Renal cortical epithelial cell (primary cell): Measurements from ENCODE around the gene NUP210. TPM values are rescaled to one million over a fixed set of nuclear protein-coding genes. Genes with fewer than 3 reads are reported as not detected.

ENCODE experiments used
- DNase-seq: peaks from one replicate; pipeline ENCODE4 v3.0.0-alpha.2; 2011; ENCODE audit warnings: low read depth
- total RNA-seq: library from RNA; depleted of rRNA; stranded (reverse); fragments of >200 nt; gene quantifications from 2 replicates; pipeline ENCODE4 v1.2.3, GENCODE V29; 2014

The NUP210 gene
- total RNA-seq, 1 donor from 2014 or later, result 3.6 TPM

- no peak for DNase-seq
These were observed 71.3 kb downstream of the NUP210 start for GRCh38 chr3:13348661-13349396.

- no peak for DNase-seq
These were observed 72.0 kb downstream of the NUP210 start for GRCh38 chr3:13348100-13348499.

- no peak for DNase-seq
These were observed 72.7 kb downstream of the NUP210 start for GRCh38 chr3:13347390-13347950.

GRCh38 chr3:13346481-13347389 is 73.4 kb downstream of the NUP210 start:
- peak; percentile 29 for DNase-seq

GRCh38 chr3:13345772-13346171 is 74.3 kb downstream of the NUP210 start:
- no peak for DNase-seq

DNA sequence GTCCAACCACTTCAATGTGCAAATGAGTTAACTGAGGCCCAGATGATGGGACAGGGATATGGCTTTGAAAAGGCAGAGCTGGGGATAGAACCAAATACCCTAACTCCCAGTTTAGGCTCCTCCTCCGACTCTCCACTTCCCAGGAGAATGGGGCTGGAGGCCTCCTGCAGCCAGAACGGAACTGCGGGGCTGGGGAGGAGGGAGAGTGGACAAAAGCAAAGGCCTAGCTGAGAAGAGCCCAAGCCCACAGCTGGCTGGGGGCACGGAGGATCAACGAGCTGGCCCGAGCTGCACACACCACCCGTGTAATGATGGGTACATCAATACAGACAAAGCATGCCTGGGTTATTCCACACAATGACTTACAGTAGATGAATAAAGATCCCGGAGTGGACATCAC is 74.8 kb downstream of the NUP210 start:
- no peak for DNase-seq

- DNase-seq, result no peak
These were observed 75.5 kb downstream of the NUP210 start for GRCh38 chr3:13344663-13345062.

GRCh38 chr3:13343601-13344000 is 76.5 kb downstream of the NUP210 start:
- no peak for DNase-seq

GRCh38 chr3:13341229-13341905 is 78.8 kb downstream of the NUP210 start:
- DNase-seq, result no peak

- DNase-seq, result no peak
These were observed 80.3 kb downstream of the NUP210 start for GRCh38 chr3:13339833-13340232.

- DNase-seq, result peak; percentile 22
These were observed 81.1 kb downstream of the NUP210 start for GRCh38 chr3:13338996-13339395.

GRCh38 chr3:13338231-13338630 is 81.9 kb downstream of the NUP210 start:
- DNase-seq, result peak; percentile 28

DNA sequence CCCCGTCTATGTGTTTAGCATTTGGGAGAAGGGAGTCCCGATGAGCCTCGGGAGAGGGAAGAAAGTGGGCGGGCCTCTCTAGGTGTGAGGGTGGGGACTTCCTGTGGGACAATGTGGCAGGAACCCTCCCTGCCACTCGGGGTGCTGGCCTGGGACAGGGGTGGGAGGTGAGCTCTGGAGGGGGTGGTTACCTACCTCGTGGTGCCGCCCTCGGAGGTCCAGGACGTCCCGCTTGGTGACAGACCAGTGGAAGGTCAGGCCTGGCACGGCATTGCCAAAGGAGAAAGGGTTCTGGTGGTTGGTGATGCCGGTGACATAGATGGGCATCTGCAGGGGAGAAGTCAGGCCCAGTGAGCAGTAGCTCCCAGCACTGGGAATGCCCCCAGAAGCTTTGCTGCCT is 83.5 kb downstream of the NUP210 start:
- no peak for DNase-seq

GRCh38 chr3:13335503-13335902 is 84.6 kb downstream of the NUP210 start:
- no peak for DNase-seq

DNA sequence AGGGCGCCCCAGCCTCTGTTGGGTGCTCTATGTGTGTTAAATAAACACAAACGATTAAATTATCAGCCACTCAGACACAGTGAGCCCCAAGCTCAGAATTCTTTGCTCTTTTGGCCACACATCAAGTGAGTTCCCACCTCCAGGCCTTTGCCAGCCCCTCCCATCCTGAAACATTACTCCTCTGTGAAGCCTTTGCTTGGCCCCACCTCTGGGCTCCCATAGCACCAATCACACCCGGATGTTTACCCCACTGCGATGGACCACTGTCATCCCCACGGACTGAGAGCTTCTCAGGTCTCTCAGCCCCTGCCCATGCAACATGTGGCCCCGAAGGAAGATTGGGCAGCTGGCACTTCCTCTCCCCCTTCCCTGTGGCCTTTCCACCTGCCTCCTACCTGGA is 85.1 kb downstream of the NUP210 start:
- no peak for DNase-seq

DNA sequence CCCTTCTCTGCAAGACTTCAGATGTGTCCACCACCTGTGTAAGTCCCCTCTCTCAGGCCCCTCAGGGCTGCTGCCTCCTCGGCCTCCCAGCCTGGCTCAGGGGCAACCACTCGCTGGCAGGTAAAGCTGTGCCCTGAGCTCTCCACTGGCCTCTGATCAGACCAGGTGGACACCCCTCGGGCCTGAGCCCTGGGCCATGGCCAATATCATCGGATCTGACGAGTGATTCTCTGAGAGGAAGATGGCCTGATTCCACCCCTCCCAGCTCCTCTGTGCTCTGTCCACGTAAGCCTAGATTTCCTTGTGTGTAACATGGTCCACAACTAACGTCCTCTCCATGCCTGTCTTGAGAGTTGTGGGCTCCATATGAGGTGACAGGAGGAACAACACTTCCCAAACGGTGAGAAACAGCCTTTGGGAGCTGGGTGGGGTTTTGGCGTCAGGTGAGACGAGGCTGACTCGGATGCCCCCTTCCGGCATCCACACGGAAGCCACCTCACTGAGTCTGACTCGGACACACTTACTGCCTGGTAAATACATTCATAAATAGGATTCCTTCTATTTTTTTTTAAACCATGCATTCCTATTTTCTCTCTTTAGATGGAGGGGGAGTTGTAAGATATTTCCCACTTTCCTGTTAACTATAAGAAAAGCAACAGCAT is 86.8 kb downstream of the NUP210 start:
- no peak for DNase-seq

DNA sequence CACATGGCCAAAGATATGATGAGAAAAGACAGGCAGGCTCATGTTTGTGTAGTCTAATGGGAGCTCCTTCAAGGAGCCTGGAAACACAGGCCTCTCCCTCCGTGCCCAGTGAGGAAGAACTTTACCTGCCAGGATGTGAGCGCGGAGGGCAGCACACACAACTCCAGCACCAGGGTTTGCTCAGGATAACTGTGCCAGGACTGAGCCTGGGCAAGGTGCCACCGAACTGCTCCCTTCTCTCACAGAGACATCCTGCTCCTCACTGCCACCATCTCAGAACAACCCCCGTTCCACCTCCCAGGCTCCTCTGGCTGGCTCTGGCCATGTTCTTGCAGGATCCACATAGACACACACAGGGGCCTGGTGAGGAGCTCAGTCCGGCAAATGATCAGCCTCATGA is 87.4 kb downstream of the NUP210 start:
- DNase-seq, result no peak

GRCh38 chr3:13332158-13332557 is 88.0 kb downstream of the NUP210 start:
- DNase-seq, result no peak

- no peak for DNase-seq
These were observed 90.4 kb downstream of the NUP210 start for GRCh38 chr3:13329746-13330145.

DNA sequence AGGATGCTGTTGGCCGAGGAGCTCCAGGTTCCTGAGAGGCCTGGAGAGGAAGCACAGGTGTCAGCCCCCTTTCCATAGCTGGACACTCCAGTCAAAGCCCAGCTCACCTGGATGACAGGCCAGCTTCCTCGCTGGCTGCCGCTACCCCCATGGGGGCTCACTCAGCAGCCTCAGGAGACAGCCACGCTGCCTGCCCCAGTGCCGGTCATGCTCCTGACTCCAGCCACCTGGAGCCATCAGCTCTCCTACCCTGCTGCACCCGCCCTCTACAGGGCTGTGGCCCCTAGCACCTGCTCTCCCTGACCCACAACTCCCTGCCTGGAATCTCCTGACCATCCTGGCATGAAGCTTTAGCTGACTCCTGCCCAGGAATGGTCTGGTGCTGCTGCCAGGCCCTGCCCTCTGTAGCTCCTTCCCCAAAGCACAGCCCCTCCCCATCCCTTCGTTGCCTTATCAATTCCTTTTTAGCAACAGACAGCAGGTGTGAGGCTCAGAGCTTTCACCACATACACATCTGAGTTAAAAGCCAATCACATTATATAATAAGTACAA is 94.2 kb downstream of the NUP210 start:
- no peak for DNase-seq

DNA sequence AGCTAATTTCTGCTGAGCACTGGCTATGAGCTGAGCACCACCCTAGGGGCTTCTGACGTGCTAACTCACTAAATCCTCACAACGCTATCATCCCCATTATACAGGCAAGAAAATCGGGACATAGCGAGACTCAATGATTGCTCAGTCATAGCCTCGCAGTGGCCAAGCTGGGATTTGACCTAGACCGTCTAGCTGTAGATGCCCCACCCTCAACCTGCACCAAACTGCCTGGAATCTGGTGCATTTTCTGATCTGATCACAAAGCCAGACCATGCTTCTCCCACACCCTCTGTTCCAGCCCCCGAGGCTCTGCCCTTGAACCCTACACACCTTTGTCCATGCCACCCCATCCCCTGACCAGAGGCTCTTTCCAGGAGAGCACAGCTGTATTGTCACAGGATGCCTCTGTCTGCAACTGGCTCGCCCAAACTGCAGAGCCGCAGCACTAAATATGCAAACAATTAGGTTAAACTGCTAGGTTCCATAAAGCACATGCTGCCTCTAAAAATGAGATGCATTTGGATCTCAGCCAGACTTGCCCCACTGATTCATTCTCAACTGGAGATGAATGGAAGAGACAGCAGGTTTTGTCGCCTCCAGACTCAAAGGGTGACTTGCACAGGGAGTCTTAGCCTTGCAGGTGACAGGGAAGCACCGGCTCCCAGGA is 95.2 kb downstream of the NUP210 start:
- no peak for DNase-seq
